Measurements from ENCODE around the gene TXNDC2. TPM values are rescaled to one million over a fixed set of nuclear protein-coding genes. Genes with fewer than 3 reads are reported as not detected.

TXNDC2 gene
- not detected in 2 replicates for total RNA-seq

DNA sequence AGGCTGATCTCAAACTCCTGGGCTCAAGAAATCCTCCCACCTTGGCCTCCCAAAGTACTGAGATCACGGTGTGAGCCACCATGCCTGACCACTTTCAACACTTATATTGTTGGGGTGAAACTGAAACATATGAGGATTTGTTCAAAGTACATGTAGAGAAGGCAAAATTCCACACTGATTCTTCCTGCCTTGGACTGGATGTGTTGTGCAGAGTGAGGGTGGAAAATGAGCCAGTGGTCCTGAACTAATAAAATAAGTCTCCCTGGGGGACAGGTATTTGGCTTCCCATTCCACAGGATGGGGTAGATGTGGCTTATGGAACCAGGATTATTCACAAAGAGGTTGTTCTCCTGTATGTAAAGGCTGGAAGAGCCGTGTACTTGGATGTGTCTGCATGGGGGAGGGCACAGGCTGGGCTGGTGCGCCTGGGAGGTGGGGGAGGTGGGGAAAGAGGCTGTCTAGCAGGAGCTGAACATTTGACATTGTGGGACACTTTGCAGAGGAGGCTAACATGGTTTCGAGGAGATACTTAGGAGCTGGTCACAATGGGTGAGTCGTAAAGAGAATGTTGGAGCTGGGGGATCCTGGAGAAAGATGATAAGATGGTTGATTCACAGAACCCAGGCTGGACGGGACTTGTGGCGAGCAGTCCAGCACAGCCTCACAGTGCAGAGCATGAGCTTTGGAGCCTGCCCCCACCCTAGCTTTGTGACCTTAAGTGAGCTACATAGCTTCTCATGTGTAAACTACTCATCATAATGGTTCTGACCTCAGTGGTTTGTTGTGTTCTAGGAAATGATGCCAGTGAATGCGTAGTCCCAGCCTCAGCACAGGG lies at the start of gene TXNDC2:
TSS of gene TXNDC2 (plus strand) at position 804 of the 835 bp plus-strand sequence. CDS start 708 bp downstream, outside the sequence.

DNA sequence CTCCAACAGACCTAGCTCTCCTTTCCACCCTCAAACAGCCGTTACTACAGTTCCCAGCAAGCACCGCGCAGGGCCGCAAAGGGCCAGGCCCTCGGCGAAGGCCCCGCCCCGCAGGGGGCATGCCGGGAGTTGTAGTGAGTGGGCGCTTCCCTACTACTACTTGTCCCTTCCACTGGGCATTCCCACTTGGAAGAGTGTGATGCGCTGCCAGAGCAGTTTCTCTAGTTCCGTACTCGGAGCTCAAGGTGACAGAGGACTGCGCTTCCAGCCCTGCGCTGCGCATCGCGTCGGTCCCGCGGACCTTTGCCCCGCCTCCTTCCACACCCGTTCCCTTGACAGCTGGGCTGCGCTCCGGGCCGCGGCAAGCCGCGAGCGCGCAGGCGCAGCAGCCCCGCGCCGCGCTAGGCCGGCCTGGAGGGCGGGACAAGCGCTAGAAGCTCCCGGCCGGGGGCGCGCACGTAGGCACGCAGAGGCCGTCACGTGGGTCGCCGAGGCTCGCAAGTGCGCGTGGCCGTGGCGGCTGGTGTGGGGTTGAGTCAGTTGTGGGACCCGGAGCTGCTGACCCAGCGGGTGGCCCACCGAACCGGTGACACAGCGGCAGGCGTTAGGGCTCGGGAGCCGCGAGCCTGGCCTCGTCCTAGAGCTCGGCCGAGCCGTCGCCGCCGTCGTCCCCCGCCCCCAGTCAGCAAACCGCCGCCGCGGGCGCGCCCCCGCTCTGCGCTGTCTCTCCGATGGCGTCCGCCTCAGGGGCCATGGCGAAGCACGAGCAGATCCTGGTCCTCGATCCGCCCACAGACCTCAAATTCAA lies 28.0 kb downstream of the TXNDC2 start, which contains the start of gene VAPA:
TSS of gene VAPA (plus strand) at position 491 of the 808 bp plus-strand sequence. CDS start at position 732, 241 bp downstream.

Other genes starting within 250 kb of the TXNDC2 start
- 18.6 and 21.0 TPM in 2 replicates for gene RAB31, start 177.7 kb upstream of the TXNDC2 start, total RNA-seq
- 122 and 233 TPM in 2 replicates for gene VAPA, start 28.0 kb downstream of the TXNDC2 start, total RNA-seq